ENCODE measurements around the gene ZDHHC8. TPM values are rescaled to one million over a fixed set of nuclear protein-coding genes. Genes with fewer than 3 reads are reported as not detected.

The ZDHHC8 gene
- total RNA-seq, 2 donors from 2014 or later: 14.1 to 36.6 TPM

DNA sequence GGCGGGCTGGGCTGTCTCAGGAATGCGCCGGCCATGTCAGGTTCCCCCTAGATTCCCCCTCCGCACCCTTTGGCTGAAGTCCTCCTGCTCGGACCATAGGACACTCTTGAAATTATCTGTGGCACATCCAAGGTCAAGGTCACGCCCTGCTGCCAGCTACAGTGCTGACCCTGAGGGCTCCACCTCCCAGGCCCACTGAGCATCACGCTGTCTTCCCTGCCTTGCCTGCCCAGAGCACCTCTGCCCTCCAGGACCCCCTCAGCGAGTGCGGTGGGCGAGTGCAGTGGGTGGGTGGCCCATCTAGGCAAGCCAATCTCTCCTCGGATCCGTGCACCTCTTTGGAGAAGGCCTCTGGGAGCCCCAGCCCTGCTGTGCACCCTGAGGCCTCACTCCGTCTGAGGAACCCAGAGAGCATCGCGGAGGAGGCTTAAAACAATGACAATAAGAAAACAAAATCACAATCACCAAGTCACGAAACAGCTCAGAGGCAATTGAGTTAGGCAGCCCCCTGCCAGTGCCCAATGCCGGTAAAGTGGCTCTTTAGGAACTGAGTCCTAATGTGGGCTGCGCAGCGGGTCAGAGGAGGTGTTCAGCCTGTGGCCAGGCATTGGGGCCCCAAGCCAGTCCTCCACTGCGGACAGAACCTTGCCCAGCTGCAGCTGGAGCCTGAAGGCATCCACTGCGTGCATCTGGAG, 45.8 kb downstream of the ZDHHC8 start:
- Histone ChIP-seq H3K4me3 (no peak overlapping the region), H3K4me1 (replicated peaks) (no peaks in the 10 kb centered on the region), H3K27ac (no peak overlapping the region), H3K27me3 (replicated peaks; ENCODE audit: insufficient read depth) (no peaks in the 10 kb centered on the region), H3K9me3 (no peaks in the 10 kb centered on the region), H3K36me3 (no peaks in the 10 kb centered on the region)
- TF ChIP-seq POLR2AphosphoS5 (IDR thresholded peaks at IDR 0.05) (no peak), POLR2A (IDR thresholded peaks at IDR 0.05) (no peak)
- TF ChIP-seq, protein P1, sequence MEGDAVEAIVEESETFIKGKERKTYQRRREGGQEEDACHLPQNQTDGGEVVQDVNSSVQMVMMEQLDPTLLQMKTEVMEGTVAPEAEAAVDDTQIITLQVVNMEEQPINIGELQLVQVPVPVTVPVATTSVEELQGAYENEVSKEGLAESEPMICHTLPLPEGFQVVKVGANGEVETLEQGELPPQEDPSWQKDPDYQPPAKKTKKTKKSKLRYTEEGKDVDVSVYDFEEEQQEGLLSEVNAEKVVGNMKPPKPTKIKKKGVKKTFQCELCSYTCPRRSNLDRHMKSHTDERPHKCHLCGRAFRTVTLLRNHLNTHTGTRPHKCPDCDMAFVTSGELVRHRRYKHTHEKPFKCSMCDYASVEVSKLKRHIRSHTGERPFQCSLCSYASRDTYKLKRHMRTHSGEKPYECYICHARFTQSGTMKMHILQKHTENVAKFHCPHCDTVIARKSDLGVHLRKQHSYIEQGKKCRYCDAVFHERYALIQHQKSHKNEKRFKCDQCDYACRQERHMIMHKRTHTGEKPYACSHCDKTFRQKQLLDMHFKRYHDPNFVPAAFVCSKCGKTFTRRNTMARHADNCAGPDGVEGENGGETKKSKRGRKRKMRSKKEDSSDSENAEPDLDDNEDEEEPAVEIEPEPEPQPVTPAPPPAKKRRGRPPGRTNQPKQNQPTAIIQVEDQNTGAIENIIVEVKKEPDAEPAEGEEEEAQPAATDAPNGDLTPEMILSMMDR (IDR thresholded peaks at IDR 0.05): no peak
- no peak for DNase-seq (ENCODE audit: low spot score)
- 86% methylated on average over 21 of the region's 21 CpGs for WGBS
- intact Hi-C loops (cut with DNase I): no loop called here

DNA sequence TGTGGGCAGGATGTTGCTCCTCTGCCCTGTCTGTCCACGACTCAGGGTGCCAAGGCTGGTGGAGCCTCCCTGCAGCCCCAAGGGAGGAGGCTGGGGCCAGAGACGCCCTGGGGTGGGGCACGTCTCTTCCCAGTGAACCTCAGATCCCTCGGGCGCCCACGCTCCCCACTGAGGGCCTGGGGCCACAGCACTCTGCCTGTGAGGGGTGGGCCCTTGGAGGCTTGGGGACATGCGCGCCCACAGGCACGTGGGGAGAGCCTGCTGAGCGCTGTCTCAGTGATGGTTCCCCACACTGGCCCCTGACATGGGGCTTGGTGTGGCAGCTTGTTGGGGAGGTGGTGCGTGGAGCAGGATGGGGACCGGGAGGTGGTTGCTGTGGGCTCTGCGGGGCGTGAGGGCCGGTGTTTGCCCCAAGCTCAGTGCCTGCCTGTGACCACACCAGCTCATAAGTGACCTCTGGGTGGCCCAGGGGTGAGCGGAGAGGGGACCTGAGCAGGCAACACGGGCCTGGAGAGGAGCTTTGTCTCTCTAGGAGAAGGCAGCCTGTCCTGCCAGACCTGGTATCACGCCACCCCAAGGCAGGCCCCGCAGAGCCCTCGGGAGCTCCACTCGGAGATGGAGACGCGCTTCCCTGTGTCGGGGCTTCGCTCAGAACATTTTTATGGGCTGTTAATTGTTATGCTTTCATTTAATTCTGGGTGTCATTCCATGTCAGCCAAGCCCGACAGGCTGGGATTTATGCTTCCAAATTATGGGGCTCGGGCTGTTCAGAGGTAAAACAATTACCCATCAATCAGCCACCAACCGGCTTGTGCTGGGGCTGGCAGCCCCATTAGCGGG, 46.7 kb downstream of the ZDHHC8 start:
- no peak for DNase-seq (ENCODE audit: low spot score)
- Histone ChIP-seq H3K4me3 (no peak overlapping the region), H3K9me3 (no peaks in the 10 kb centered on the region), H3K4me1 (replicated peaks) (no peaks in the 10 kb centered on the region), H3K36me3 (no peaks in the 10 kb centered on the region), H3K27me3 (replicated peaks; ENCODE audit: insufficient read depth) (no peaks in the 10 kb centered on the region), H3K27ac (no peak overlapping the region)
- 81% methylated on average over 29 of the region's 29 CpGs for whole genome bisulfite sequencing
- intact Hi-C loops (cut with DNase I): no loop called here
- TF ChIP-seq, protein P1 (IDR thresholded peaks at IDR 0.05): no peak
- TF ChIP-seq POLR2AphosphoS5 (IDR thresholded peaks at IDR 0.05) (no peak), POLR2A (IDR thresholded peaks at IDR 0.05) (no peak)

DNA sequence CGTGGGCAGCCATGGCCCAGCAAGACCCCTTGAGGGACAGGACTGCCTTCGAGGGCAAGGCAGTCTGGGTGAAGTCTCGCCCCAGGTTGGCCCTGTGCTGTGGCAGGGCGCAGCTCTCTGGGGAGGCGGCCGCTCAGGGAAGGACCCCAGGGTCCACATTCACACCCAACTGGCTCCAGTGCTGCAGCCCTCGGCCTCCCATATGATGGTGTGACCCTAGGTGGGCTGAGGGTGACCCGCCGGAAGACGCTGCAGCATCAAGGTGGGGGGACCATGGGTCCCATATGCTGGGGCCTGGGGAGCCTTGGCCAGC, 47.3 kb downstream of the ZDHHC8 start:
- no peak for DNase-seq (ENCODE audit: low spot score)
- H3K4me1 ChIP-seq (replicated peaks): no peaks in the 10 kb centered on the region
- WGBS: 95% methylated on average over 10 of the region's 10 CpGs
- H3K4me3 ChIP-seq: no peak overlapping the region
- intact Hi-C loops (cut with DNase I): no loop called here
- TF ChIP-seq POLR2A (IDR thresholded peaks at IDR 0.05) (no peak), POLR2AphosphoS5 (IDR thresholded peaks at IDR 0.05) (no peak)
- TF ChIP-seq, protein P1 (IDR thresholded peaks at IDR 0.05): no peak
- H3K36me3 ChIP-seq: no peaks in the 10 kb centered on the region
- H3K27me3 ChIP-seq (replicated peaks; ENCODE audit: insufficient read depth): no peaks in the 10 kb centered on the region
- H3K27ac ChIP-seq: no peak overlapping the region
- H3K9me3 ChIP-seq: no peaks in the 10 kb centered on the region

DNA sequence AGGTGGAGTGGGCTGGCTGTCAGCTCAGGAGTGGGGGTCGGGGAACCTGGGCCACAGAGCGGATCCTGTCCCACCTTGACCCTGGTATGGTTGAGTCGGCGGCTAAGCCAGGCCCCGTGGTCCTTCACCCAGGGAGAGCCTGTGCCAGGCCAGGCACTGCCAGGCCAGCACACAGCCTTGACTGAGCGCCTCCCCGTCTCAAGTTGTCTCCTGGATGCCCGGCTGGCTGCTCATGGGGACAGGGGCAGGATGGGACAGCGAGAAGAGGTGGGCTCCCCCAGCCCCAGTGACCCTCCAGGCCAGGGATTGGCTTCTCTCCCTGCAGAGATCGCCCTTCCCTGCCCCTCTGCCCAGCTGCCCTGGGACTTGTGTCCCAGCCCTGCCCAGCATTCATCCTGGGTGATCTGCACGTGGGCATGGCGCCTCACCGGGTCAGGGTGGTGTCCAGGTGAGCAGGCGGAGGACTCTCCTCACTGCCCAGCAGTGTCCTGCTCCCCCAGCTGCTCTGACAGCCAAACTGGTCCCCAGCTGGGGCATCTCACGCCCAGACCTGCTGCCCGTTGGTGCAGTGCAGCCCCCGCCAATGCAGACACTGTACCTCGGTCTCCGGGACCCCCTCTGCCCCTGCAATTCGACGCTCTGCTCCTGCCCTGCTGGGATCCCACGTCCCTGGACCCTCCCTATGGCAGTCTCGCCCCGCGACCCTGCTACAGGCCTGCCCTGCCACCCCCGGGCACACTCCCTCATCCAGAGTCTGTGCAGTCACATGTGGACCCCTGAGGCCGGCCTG, 48.0 kb downstream of the ZDHHC8 start:
- TF ChIP-seq POLR2AphosphoS5 (IDR thresholded peaks at IDR 0.05): no peak
- TF ChIP-seq, protein P1 (IDR thresholded peaks at IDR 0.05): no peak
- no peak for TF ChIP-seq POLR2A (IDR thresholded peaks at IDR 0.05)
- Histone ChIP-seq H3K9me3 (no peaks in the 10 kb centered on the region), H3K27me3 (replicated peaks; ENCODE audit: insufficient read depth) (no peaks in the 10 kb centered on the region), H3K4me1 (replicated peaks) (no peaks in the 10 kb centered on the region), H3K27ac (no peak overlapping the region), H3K36me3 (no peaks in the 10 kb centered on the region), H3K4me3 (no peak overlapping the region)
- intact Hi-C loops (cut with DNase I): no loop called here
- WGBS: 90% methylated on average over 23 of the region's 27 CpGs
- no peak for DNase-seq (ENCODE audit: low spot score)
